SU-DHL-6 (cell line): ENCODE data around the gene CSF1R.
A peak's percentile ranks its signal among the peaks of the same experiment; 100 is the strongest.

Experiments
- H2AFZ ChIP-seq: fragments of 200-600 bp; sonication (generic); 2 replicates; pipeline ENCODE4 v1.6.1; 2014; ENCODE audit warnings: low read depth, mild to moderate bottlenecking, moderate library complexity, mixed read lengths, antibody characterized with exemption, low read length; ENCODE audit not compliant: severe bottlenecking
- H3F3A ChIP-seq: fragments of 200-600 bp; shearing (Covaris generic); 2 replicates; pipeline ENCODE4 v1.6.0; 2016; ENCODE audit warnings: antibody characterized with exemption, mild to moderate bottlenecking; ENCODE audit not compliant: insufficient read depth
- H3K27ac ChIP-seq: fragments of 200-600 bp; sonication (generic); 2 replicates; pipeline ENCODE4 v1.5.1; 2016; ENCODE audit warnings: low read depth, mild to moderate bottlenecking, low read length, moderate library complexity, mixed read lengths
- H3K27me3 ChIP-seq: fragments of 200-600 bp; sonication (generic), shearing (Covaris generic); 2 replicates; pipeline ENCODE4 v1.6.0; 2014; ENCODE audit warnings: mild to moderate bottlenecking, low read length
- H3K36me3 ChIP-seq: fragments of 200-600 bp; sonication (generic); 2 replicates; pipeline ENCODE4 v1.6.1; 2014; ENCODE audit warnings: mild to moderate bottlenecking, low read length, mixed read lengths
- H3K4me2 ChIP-seq: fragments of 300-600, 200-600 bp; shearing (Covaris generic), sonication (generic); 2 replicates; pipeline ENCODE4 v1.6.0; 2014; ENCODE audit warnings: low read length, low read depth, mild to moderate bottlenecking; ENCODE audit not compliant: poor library complexity, severe bottlenecking
- H3K4me3 ChIP-seq: fragments of 200-600 bp; sonication (generic); 2 replicates; pipeline ENCODE4 v1.5.1; 2014; ENCODE audit warnings: antibody characterized with exemption, low read length, mild to moderate bottlenecking, mixed read lengths; ENCODE audit not compliant: insufficient read depth, poor library complexity, severe bottlenecking
- H3K79me2 ChIP-seq: fragments of 200-600 bp; sonication (generic); 2 replicates; pipeline ENCODE4 v1.6.1; 2014; ENCODE audit warnings: mild to moderate bottlenecking, low read length, moderate library complexity; ENCODE audit not compliant: insufficient read depth
- H3K9ac ChIP-seq: fragments of 200-600 bp; sonication (generic); 2 replicates; pipeline ENCODE4 v1.7.0; 2014; ENCODE audit warnings: mild to moderate bottlenecking, low read length
- H3K9me2 ChIP-seq: fragments of 200-600 bp; sonication (generic); replicated peaks from 2 replicates; pipeline ENCODE4 v1.6.1; 2014; ENCODE audit warnings: low read length; ENCODE audit not compliant: insufficient read depth
- H3K9me3 ChIP-seq: fragments of 200-600 bp; sonication (generic); 2 replicates; pipeline ENCODE4 v1.6.1; 2014; ENCODE audit warnings: low read length, mixed read lengths; ENCODE audit not compliant: insufficient read depth
- H4K20me1 ChIP-seq: fragments of 200-600 bp; sonication (generic); 2 replicates; pipeline ENCODE4 v1.6.1; 2014; ENCODE audit warnings: low read depth, mild to moderate bottlenecking, antibody characterized with exemption, low read length, moderate library complexity, mixed read lengths
- EZH2phosphoT487 ChIP-seq: fragments of 200-600 bp; sonication (generic), shearing (Covaris generic); conservative IDR thresholded peaks from 2 replicates; pipeline ENCODE4 v1.6.1; 2018; ENCODE audit warnings: mild to moderate bottlenecking, antibody characterized with exemption, low read length, moderate library complexity, mixed read lengths
- TF ChIP-seq, protein P1 (sequence below): fragments of 200-600 bp; sonication (generic); IDR thresholded peaks from one replicate; pipeline ENCODE4 v1.5.1; 2017; ENCODE audit warnings: antibody characterized with exemption, mild to moderate bottlenecking, low read length, moderate library complexity; ENCODE audit not compliant: insufficient read depth, poor library complexity, severe bottlenecking

The CSF1R gene

DNA sequence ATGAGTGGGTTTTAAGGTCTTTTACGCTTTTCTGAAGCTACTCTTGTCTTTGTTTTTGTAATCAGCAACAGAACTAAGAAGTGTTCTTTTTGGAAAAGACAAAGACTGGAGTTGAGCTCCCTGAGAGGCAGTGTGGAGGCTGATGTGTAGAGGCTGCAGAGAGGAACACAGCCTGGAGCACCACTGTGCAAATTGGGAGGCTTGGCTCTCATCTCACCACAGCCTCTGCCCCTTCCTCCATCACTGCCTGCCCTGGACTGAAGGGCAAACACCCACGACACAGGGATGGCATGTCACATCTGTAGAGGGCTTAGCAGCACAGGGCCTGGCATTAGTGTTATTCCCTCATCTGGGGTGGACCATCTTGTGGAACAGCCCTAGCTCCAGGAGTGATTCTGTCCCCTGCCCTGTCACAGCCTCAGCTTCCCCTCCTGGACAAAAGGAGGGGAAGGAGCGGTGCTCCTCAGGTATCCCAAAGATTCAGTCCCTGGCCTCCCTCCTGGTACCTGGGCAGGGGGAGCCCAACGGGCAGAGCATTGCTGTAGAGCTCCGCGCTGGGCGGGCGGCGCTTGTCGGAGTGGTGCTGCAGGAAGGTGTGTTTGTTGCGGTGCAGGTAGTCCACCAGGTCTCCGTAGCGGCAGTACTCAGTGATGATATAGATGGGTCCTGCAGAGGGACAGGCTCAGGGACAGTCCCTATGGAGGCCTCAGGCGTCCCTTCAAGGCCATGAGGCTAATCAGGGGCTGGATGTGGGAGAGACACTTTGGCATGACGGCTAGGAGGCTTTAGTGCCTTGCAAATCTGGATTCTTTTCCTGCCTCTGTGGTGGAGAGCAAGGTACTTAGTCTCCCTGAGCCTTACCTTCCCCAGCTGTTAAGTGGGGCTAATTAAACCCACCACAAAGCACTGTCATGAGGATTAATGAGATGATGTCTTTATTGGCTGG is 36.5 kb upstream of the CSF1R start:
- Histone ChIP-seq H3K4me2 (no peak overlapping the region), H4K20me1 (no peaks in the 10 kb centered on the region), H3K36me3 (no peaks in the 10 kb centered on the region), H3K9me2 (no peaks in the 10 kb centered on the region), H3K27ac (no peak overlapping the region), H3K9ac (no peak overlapping the region), H3K27me3 (no peaks in the 10 kb centered on the region), H2AFZ (no peak overlapping the region), H3K9me3 (no peaks in the 10 kb centered on the region), H3K79me2 (no peaks in the 10 kb centered on the region), H3F3A (no peaks in the 10 kb centered on the region), H3K4me3 (no peak overlapping the region)
- TF ChIP-seq EZH2phosphoT487 = no peak
- TF ChIP-seq, protein P1, sequence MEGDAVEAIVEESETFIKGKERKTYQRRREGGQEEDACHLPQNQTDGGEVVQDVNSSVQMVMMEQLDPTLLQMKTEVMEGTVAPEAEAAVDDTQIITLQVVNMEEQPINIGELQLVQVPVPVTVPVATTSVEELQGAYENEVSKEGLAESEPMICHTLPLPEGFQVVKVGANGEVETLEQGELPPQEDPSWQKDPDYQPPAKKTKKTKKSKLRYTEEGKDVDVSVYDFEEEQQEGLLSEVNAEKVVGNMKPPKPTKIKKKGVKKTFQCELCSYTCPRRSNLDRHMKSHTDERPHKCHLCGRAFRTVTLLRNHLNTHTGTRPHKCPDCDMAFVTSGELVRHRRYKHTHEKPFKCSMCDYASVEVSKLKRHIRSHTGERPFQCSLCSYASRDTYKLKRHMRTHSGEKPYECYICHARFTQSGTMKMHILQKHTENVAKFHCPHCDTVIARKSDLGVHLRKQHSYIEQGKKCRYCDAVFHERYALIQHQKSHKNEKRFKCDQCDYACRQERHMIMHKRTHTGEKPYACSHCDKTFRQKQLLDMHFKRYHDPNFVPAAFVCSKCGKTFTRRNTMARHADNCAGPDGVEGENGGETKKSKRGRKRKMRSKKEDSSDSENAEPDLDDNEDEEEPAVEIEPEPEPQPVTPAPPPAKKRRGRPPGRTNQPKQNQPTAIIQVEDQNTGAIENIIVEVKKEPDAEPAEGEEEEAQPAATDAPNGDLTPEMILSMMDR = no peak

DNA sequence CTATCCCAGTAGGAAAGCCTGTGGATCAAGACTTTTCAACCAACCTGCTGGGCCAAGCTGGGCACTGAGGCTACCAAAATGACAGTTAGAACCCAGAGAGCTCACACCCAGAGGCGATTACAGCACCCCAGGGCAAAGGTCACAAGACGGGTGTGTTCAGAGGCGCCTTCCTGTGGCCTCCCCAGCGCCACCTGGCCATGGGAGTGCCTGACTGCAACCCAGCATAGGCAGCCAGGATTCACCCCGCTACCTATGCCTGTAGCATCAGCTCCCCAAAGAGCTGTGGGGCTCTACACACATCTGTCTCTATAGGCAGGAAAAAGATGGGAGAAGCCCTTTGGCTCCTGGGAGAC is 35.8 kb upstream of the CSF1R start:
- Histone ChIP-seq H3K4me2 (no peak overlapping the region), H3K9me3 (no peaks in the 10 kb centered on the region), H3K27ac (no peak overlapping the region), H3K9me2 (no peaks in the 10 kb centered on the region), H3K27me3 (no peaks in the 10 kb centered on the region), H2AFZ (no peak overlapping the region), H3F3A (no peaks in the 10 kb centered on the region), H3K9ac (no peak overlapping the region), H3K36me3 (no peaks in the 10 kb centered on the region), H4K20me1 (no peaks in the 10 kb centered on the region), H3K79me2 (no peaks in the 10 kb centered on the region), H3K4me3 (no peak overlapping the region)
- TF ChIP-seq, protein P1 = peak; percentile 20
- TF ChIP-seq EZH2phosphoT487 = no peak

DNA sequence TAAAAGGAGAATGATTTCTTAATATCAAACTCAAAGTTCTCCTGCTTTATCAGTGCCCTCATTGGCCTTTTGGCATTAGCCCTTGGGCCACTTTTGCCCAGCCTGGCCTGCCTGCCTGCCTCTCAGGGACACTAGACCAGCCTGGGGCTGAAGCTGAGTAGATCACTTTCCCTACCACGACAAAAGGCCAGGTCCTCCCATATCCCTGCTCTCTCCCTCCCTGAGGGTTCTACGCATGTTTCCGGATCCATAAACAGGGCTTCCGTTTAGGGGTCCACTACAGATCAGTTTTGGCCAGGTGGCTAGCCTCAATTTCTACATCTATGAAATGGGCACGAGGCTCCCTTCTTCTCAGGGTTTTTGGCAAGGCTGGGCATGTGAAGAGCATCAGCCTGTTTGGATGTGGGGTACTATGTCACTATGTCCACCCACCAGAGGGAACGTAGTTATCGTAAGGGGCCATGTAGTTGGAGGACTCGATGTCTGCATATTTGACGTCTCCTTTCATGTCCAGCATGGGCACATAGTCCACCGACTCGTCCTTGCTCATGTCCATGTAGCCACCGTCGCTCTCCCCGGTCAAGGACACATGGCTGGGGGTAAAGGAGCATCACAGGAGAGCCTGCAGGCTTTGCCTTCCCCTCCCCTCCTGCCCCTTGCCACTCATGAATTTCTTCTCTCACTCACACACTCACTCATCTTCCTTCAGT is 35.2 kb upstream of the CSF1R start:
- Histone ChIP-seq H3K9me2 (no peaks in the 10 kb centered on the region), H3K27me3 (no peaks in the 10 kb centered on the region), H2AFZ (no peak overlapping the region), H4K20me1 (no peaks in the 10 kb centered on the region), H3K4me3 (no peak overlapping the region), H3K36me3 (no peaks in the 10 kb centered on the region), H3K4me2 (no peak overlapping the region), H3F3A (no peaks in the 10 kb centered on the region), H3K79me2 (no peaks in the 10 kb centered on the region), H3K27ac (no peak overlapping the region), H3K9me3 (no peaks in the 10 kb centered on the region), H3K9ac (no peak overlapping the region)
- TF ChIP-seq EZH2phosphoT487 = no peak
- TF ChIP-seq, protein P1 = no peak
